Right ventricle myocardium superior (tissue), 1 donor: ENCODE results near the gene DEPDC4. TPM values are rescaled to one million over a fixed set of nuclear protein-coding genes. Genes with fewer than 3 reads are reported as not detected.

ENCODE experiments used
- total RNA-seq: library from RNA; stranded (reverse); fragmentation: NEBNext Ultra II Directional; extraction: Animal tissue kit (Norgen Biotek cat#: 25700); gene quantifications from one replicate; pipeline ENCODE4 v1.2.1, GENCODE V29; 2021
- donor health status: DM: no; HTN: yes; CAD: no; lungs with severe emphysema.

Gene DEPDC4
- total RNA-seq, 1 donor from 2014 or later: 0.32 TPM

Other genes starting within 250 kb of the DEPDC4 start
- gene BLTP3B, start 124.2 kb downstream of the DEPDC4 start, total RNA-seq: 9.3 TPM
- 18.7 TPM for gene ACTR6, start 66.3 kb downstream of the DEPDC4 start, total RNA-seq
- gene SCYL2, start 98 bp upstream of the DEPDC4 start, total RNA-seq: 24.7 TPM
- gene SLC17A8, start 90.0 kb upstream of the DEPDC4 start, total RNA-seq: not detected
- gene NR1H4, start 206.8 kb upstream of the DEPDC4 start, total RNA-seq: not detected